Jurkat, Clone E6-1 (cell line): ENCODE measurements around the gene GNB5.
A peak's percentile ranks its signal among the peaks of the same experiment; 100 is the strongest.

Experiments
- DNase-seq: peaks from one replicate; pipeline ENCODE4 v3.0.0-alpha.2; 2011; ENCODE audit warnings: low read depth, low spot score
- H3K4me3 ChIP-seq: 2 replicates; pipeline ENCODE4 v1.5.1; 2011; ENCODE audit warnings: mild to moderate bottlenecking, low read length, control low read depth, moderate library complexity

GNB5 gene

DNA sequence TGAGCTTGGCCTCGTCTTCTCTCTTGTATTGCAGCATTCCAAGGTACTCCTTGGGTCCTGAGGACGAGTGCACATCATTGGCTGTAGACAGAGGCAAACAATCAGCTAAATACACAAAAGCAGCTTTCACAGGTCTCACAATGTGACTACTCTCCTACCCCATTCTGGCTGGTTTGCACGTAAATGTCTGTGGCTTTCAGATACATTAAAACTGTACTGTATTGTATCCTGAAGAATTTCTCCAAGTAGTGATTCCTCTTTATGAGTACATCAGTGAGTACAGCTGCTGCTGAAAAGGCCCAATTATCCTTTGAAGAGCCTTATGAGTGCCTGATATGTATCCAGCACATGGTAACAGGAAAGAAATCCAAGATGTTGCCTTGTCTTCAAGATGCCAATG is 22.0 kb upstream of the GNB5 start:
- no peak for DNase-seq
- H3K4me3 ChIP-seq: no peak overlapping the region

DNA sequence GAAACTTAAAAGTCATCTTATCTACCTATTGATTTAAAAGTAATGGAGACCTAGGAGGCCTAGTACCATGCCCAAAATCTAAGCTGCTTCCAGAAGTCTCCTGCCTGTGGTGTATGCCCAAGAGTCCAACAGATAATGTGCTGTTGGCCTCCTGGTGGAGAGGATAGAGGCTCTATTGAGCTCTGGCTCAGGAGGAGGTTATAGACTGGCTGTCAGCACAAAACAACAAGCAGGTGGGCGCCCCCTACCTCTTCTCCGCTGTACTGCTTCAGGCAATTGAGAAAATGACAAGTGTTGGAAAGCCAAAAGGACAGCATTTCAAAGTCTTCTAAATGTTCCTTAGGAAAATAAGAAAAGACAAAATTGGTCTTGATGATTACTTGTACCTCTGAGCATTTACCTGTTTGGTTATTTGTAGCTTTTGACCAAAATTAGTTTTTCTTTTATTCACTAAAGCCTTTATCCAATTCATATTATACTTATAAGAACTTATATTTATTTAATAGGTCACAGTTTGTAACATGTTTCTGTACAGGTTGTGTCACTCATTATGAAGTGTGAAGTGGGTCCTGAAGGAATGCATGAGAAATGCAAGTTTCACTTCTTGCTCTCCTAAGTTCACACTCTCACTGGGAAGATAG is 17.2 kb upstream of the GNB5 start:
- DNase-seq: peak; percentile 73

DNA sequence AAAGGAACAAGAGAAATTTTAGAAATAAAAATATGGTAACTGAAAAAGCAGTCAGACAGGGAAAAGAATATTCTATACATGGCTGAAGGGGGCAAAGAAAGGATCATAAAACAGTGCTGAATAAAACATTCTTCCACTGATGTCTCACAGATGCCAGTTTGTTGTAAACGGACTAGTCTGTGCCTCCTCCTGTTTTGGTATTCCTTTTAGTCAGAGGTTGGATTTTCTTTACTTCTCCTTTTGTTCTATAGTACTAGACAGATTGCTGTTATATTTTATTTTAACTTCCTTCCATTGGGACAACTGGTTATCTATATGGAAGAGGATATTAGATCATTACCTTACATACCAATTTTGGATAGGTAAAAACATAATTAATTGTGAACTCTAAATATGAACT is 16.0 kb upstream of the GNB5 start:
- H3K4me3 ChIP-seq: no peak overlapping the region
- DNase-seq: no peak

More for the DNA sequence above, 17.2 kb upstream of the GNB5 start:
- no peak overlapping the region for H3K4me3 ChIP-seq

DNA sequence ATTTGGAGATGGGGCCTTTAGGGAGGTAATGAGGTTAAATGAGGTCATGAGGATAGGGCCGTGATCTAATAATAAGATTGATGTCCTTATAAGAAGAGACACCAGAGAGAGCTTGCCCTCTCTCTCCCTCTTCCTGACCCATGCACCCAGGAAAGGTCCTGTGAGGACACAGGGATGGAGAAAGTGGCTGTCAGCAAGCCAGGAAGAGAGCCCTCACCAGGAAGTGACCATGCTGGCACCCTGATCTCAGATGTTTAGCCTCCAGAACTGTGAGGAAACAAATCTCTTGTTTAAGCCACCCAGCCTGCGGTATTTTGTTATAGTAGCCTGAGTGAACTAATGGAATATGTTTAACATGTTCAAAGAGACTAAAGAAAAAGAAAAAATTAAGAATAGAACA is 15.3 kb upstream of the GNB5 start:
- DNase-seq: no peak
- no peak overlapping the region for H3K4me3 ChIP-seq

DNA sequence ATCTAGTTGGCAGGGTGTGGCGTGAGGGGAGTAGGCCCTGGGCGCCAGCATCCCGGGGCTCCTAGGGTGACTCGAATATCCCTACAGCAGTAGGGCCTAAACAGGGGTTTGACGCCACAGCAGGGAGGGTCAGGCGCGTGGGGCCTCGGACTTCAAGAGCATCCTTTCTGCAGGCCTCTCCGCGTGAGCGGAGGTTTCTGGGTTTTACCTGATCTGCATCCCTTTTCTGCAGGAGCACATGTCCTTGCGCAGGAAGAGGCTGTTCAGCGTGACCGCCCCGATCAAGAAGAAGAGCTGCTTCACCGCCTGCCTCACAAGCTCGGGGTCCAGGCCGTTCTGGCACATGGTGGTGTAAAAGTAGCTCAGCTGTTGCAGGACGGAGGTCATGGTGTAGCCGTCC is 13.5 kb upstream of the GNB5 start:
- DNase-seq: no peak
- H3K4me3 ChIP-seq: no peak overlapping the region

DNA sequence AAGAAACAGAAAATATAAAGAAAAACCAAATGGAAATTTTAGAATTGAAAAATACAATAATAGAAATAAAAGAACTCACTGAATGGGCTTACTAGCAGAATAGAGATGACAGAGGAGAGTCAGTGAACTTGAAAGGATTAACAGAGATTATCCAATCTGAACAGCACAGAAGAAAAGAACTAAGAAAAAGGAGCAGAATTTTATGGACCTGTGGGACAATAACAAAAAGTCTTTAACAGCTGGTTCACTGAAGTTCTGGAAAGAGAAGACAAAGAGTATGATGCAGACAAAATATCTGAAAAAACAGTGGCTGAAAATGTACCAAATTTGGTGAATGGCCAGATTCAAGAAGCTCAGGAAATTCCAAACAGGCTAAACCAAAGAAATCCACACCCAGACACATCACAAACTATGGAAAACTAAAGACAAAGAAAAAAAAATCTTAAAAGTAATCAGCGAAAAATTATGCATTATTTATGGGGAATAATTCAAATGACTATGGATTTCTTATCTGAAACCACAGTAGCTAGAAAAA is 9.7 kb upstream of the GNB5 start:
- no peak overlapping the region for H3K4me3 ChIP-seq
- no peak for DNase-seq

DNA sequence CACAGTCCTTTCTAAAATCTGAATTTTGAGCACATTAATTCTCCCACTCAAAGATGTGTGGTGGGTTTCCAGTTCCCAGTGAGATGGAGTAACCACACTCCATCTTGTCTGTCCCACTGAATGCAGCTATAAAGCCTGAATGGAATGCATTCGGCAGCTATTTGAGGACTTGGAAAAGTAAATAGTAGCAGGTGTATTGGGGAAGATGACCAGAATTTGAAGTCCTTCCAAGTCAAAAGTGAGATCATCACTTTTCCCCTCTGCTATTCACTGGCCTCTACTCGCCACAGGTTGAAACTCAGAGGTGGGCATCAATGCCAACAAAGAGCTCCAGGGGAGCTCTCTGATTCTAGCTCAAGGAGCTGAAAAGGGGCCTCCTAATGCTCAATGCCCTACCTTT is 8.1 kb upstream of the GNB5 start:
- no peak overlapping the region for H3K4me3 ChIP-seq

DNA sequence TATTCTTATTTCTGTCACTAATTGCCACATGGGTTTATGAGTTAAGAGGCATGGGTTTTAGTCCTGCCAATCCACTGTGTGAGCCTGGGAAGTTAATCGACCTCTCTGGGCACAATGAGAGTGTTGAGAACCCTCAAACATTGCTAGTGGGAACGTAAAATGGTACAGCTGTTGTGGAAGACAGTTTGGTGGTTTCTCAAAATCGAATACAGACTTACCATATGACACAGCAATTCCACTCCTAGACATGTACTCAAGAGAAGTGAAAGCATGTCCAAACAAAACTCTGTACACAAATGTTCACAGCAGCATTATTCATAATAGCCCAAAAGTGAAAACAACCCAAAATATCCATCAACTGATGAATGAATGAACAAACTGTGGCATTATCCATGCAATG is 5.7 kb upstream of the GNB5 start:
- no peak for DNase-seq
- H3K4me3 ChIP-seq: no peak overlapping the region

More for the DNA sequence above, 8.1 kb upstream of the GNB5 start:
- no peak for DNase-seq

DNA sequence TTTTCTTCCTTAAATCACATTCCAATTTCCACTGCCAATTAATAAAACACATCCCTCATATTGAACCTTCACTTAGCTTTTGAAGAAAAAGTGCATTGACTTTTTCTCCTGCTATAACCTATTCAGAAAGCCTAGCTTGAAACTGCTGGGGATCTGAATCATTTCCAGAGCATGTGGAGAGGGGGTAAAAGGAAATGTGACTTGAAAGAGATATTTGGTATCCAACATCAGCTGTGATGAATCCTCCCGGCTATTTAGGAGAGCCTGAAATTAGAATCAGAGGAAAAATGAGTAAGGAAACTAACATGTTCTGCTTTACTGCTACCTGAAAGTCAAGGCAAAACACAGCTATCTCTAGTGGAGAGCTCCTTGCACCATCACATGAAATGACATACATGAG is 2.6 kb upstream of the GNB5 start:
- no peak overlapping the region for H3K4me3 ChIP-seq
- no peak for DNase-seq

DNA sequence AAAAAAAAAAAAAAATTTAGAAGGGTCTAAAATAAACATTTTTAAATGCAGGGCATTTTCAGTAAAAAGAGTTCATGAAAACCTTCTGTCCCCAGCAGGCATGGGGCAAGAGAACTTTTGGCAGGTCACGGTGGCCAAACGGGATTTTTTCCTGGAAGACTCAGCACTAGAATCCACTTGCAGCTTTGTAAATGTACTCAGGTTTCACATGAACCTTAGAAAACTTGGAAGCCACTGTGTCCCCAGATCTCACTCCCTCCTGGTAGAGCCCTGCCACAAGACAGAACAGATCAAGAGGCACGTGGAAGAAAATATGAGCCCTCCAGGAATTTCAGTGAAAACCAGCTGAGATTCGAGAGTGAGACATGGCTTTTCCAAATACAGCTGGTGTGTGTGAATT is 2.1 kb upstream of the GNB5 start:
- DNase-seq: no peak
- H3K4me3 ChIP-seq: no peak overlapping the region

DNA sequence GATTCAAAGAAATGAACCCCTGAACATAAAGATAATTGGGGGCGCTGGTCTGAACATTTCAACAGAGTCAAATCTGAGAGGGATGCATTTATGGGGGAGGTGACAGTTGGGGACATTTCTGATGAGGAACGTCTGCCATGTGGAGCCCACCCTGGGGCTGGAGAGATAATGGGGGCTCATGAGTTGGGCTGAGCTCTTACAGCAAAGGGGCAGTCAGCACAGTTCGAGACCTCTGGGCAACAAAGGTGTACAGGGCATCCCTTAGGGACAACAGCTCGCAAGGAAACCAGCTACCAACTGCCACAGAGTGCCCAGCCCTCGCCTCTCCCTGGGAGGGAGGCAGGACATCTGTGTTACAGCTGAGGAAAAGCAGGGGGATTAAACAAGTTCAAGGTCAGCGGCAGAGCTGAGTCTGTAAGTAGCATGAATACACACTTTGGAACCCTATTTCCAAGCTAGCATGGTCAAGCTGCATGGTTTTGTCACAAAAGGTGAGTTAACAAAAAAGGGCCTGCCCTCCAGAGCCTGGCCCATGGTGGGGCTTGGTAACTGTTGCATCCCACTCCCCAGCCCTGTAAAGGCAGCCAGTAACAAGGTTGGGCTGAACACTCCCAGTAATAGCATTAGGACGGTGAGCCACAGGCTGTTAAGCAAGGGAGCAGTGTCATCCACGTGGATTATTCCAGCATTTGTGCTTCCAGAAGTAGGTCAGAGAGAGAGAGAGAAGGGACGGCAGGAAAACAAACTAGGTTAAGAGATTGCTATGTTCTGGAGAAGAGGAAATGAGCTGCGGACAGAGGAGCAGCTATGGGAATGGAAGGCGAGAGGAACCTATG is 4.3 kb downstream of the GNB5 start:
- no peak overlapping the region for H3K4me3 ChIP-seq
- DNase-seq: no peak

DNA sequence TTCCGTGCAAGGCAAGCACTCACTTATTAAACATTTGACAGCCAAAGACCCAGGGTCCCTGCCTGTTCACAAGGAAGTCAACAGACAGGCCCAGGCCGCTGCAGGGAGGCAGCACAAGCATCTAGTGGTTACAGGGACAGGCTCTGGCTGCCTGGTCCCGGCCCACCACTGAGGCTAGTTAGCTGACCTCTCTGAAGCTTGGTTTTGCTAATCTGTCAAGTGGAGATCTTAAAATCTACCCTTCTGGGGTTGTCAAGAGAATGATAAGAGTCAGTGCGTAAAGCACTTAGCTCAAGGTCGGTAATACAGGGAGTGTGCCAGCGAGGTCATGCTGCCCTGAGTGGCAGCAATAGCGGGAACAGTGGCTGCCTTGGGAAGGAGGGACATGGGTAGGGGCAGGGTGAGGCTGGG is 6.0 kb downstream of the GNB5 start:
- H3K4me3 ChIP-seq: no peak overlapping the region
- no peak for DNase-seq

DNA sequence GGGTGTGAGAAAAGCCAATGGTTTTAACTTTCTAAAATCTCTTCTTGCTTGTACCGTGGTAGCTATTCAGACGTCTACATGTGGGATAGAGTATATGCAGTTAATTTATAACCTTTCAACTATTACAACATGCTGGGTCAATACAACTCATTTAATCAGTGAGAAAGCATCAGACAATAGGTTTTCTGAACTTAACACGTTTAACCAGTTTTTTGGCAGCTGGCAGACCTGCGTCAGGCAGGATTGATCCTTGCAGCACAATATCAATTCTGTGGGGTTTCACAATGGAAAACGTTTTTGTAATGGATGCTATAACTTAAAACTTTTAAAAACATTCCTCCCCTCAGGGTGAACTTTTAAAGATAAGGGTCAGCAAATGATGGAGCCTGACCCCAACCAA is 6.5 kb downstream of the GNB5 start:
- DNase-seq: no peak

DNA sequence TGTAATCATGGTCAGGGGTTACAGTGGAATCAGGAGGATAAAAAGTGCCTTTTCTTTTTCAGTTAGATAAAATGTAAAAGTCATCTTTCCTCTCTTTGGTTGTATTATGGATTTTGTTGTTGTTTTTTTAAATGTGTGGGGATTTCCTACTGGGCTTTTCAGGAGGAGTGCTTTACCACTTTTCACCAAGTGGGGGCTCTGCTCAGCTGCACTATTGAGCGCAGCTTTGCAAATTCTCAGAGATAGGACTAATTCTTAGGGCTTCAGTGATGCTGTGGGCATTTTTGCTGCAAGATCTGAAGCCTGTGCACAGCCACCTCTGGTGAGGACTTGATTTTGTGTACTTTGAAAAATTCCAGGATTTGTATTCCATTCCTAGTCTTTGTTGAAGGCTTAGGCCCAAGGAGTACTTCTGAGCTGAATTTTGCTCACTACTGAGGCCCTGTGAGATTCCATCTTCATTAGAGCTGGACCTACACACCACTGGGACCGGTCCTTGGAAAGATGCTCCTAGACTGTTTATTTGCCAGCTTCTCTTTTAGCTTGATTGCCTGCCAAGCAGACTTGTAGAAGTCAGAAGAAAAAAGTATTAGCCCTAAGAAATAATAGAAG is 7.5 kb downstream of the GNB5 start:
- H3K4me3 ChIP-seq: no peak overlapping the region
- DNase-seq: no peak

More for the DNA sequence above, 6.5 kb downstream of the GNB5 start:
- H3K4me3 ChIP-seq: no peak overlapping the region

DNA sequence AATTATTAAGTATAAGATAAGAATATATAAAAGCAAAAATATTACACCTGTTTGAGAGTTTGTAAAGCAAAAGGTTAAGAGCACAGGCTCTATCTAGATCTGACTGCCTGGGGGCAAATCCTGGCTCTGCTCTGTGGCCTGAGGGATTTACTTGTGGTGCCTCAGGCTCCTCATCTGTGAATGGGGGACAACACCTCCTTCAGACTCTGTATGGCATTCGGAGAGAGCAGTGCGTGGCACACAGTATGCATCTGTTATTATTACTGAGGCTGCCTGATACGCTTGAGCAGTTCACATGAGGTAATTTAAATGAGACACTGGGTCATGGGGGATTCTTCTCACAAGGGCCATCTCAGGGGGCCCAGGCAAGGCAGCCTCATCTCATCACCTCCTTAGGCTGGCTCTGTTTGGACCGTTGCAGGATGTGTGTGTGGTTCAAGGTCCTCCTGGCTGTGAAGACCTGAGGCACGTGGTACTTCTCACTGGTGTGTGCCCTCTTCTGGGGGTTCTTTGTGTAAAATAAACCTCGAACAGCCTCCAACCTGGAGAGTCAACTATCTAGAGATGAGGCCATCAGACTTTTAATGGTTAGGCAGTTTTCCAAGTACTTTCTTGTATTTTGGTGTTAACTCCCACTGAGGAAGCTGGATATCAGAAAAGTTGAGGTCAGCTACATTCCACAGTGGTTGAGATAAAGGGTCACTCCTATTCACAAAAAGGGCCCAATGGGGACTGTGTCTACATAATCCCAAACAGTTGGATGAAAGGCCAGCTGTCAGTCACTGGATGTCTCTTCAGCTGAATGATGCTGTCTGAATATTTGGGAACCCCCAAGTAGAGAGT is 9.0 kb downstream of the GNB5 start:
- no peak overlapping the region for H3K4me3 ChIP-seq
- no peak for DNase-seq

DNA sequence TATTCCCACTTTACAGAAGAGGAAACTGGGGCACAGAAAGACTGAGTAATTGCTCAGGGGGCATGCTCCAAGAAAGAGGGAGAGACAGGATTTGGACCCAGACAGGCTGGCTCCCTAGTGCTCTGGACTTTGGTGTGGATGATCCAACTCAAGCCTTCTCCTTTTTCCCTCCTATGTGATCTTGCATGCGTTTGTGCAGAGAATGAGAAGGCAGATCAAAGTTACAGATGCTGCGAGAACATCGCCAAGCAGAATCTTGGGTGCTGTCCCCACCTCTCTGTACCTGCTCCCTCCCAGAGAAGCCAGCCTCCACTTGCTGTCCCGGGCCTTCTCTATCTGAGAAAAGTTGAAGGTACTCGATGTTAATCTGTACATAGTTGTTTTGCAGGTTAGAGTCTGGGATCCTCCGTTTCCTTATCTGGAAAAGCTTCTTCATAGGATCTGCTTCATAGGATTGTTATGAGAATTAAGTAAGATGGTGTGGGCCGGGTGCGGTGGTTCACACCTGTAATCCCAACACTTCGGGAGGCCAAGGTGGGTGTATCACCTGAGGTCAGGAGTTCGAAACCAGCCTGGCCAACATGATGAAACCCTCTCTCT is 10.2 kb downstream of the GNB5 start:
- no peak for DNase-seq
- H3K4me3 ChIP-seq: no peak overlapping the region

DNA sequence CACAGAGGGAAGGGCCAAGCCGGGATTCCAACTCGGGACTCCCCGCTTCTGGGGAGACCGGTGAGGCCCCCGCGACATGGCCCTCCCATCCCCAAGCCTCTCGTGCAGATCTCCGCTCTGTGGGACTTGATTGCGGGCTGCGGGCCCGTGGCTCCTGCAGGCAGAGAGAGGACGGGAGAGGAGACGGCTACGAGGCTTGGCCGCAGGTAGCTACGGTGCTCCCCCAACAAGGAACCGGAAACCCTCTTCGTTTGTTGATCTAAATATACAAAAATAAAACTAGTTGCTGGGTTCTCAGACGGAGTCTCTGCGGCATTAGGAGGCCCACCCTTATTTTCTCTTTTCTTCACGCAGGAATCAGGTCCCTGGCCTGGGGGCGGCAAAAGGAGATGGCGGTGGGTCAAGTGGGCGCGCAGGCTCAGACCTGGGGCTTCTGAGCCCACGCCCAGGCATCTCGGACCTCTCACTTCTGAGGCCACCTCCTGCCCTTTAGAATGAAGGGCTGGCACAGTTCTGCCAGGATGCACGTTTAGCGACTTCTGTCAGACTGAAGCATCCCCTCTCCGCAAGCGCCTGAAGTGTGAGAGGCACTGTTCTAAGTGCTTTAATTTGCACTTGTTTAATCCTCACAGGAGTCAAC is 10.9 kb downstream of the GNB5 start:
- peak overlapping the region; percentile 79 for H3K4me3 ChIP-seq
- DNase-seq: no peak
